ENCODE measurements around the gene SNX25. TPM values are rescaled to one million over a fixed set of nuclear protein-coding genes. Genes with fewer than 3 reads are reported as not detected.

Gene SNX25
- total and polyA plus RNA-seq, 2 experiments from 2014 or later = 6.9 to 25.0 TPM

- Histone ChIP-seq H3K36me3 (ENCODE audit: insufficient read depth) (no peaks in the 10 kb centered on the region), H3K4me1 (ENCODE audit: insufficient read depth) (peaks cover 6% of the 10 kb centered on the region; the same call in 1 of the 2 replicates), H3K79me2 (replicated peaks; ENCODE audit: insufficient read depth) (no peaks in the 10 kb centered on the region), H2AFZ (no peak overlapping the region), H4K20me1 (replicated peaks; ENCODE audit: insufficient read depth) (no peaks in the 10 kb centered on the region), H3K27me3 (ENCODE audit: insufficient read depth) (no peaks in the 10 kb centered on the region), H3K27ac (ENCODE audit: low read depth) (no peak overlapping the region; the same call in 1 of the 2 replicates), H3K9me2 (ENCODE audit: insufficient read depth) (no peaks in the 10 kb centered on the region), H3F3A (replicated peaks; ENCODE audit: low read depth) (no peaks in the 10 kb centered on the region), H3K4me2 (no peak overlapping the region), H3K4me3 (no peak overlapping the region)
- no peak for ATAC-seq
- no peak for TF ChIP-seq ZNF114 (CRISPR knock-in tag; IDR thresholded peaks at IDR 0.05)
- no peak for TF ChIP-seq REST (IDR thresholded peaks at IDR 0.05; ENCODE audit: unreplicated experiment)
- TF ChIP-seq ZNF331 (CRISPR knock-in tag; IDR thresholded peaks at IDR 0.05; ENCODE audit: low read depth) = no peak
- no peak for TF ChIP-seq CREB1 (CRISPR knock-in tag; IDR thresholded peaks at IDR 0.05; ENCODE audit: low read depth)
- TF ChIP-seq JUNB (IDR thresholded peaks at IDR 0.05; ENCODE audit: unreplicated experiment) = no peak
- no peak for TF ChIP-seq EZH2 (IDR thresholded peaks at IDR 0.05; ENCODE audit: low read depth, unreplicated experiment)
- no peak for TF ChIP-seq POLR2AphosphoS5 (IDR thresholded peaks at IDR 0.05; ENCODE audit: low read depth)
- no peak for TF ChIP-seq EZH2phosphoT487 (IDR thresholded peaks at IDR 0.05; ENCODE audit: unreplicated experiment)
- H3K9me3 Mint-ChIP-seq = no peaks in the 10 kb centered on the region
- no peak overlapping the region for H3K4me3 Mint-ChIP-seq
- no peak overlapping the region for H3K27ac Mint-ChIP-seq
- DNase-seq (ENCODE audit: low spot score) = no peak
- peaks cover 10% of the 10 kb centered on the region; the same call in 2 of the 3 replicates for H3K4me1 Mint-ChIP-seq
- peaks cover 3% of the 10 kb centered on the region; the same call in 1 of the 3 replicates for H3K36me3 Mint-ChIP-seq (ENCODE audit: low read depth)
- no peaks in the 10 kb centered on the region for H3K27me3 Mint-ChIP-seq (ENCODE audit: insufficient read depth, low read depth, poor library complexity)
Observed at GRCh38 chr4:185357733-185358440, 148.5 kb downstream of the SNX25 start.

- H3K9me3 Mint-ChIP-seq = no peaks in the 10 kb centered on the region
- peaks cover 3% of the 10 kb centered on the region; the same call in 1 of the 3 replicates for H3K36me3 Mint-ChIP-seq (ENCODE audit: low read depth)
- Histone ChIP-seq H3K36me3 (ENCODE audit: insufficient read depth) (no peaks in the 10 kb centered on the region), H2AFZ (no peak overlapping the region), H4K20me1 (replicated peaks; ENCODE audit: insufficient read depth) (no peaks in the 10 kb centered on the region), H3K4me2 (no peak overlapping the region), H3K79me2 (replicated peaks; ENCODE audit: insufficient read depth) (no peaks in the 10 kb centered on the region), H3K4me3 (no peak overlapping the region), H3F3A (replicated peaks; ENCODE audit: low read depth) (no peaks in the 10 kb centered on the region), H3K9me2 (ENCODE audit: insufficient read depth) (no peaks in the 10 kb centered on the region), H3K27me3 (ENCODE audit: insufficient read depth) (no peaks in the 10 kb centered on the region), H3K4me1 (ENCODE audit: insufficient read depth) (peaks cover 6% of the 10 kb centered on the region; the same call in 1 of the 2 replicates), H3K27ac (ENCODE audit: low read depth) (no peak overlapping the region)
- no peaks in the 10 kb centered on the region for H3K27me3 Mint-ChIP-seq (ENCODE audit: insufficient read depth, low read depth, poor library complexity)
- no peak for ATAC-seq
- TF ChIP-seq ZNF114 (CRISPR knock-in tag; IDR thresholded peaks at IDR 0.05) (no peak), NANOG (IDR thresholded peaks at IDR 0.05; ENCODE audit: borderline replicate concordance) (no peak), EZH2phosphoT487 (IDR thresholded peaks at IDR 0.05; ENCODE audit: unreplicated experiment) (no peak), STAT1 (IDR thresholded peaks at IDR 0.05; ENCODE audit: unreplicated experiment) (no peak), CREB1 (CRISPR knock-in tag; IDR thresholded peaks at IDR 0.05; ENCODE audit: low read depth) (no peak), POLR2AphosphoS5 (IDR thresholded peaks at IDR 0.05; ENCODE audit: low read depth) (no peak), CTCF (conservative IDR thresholded peaks at IDR 0.05; ENCODE audit: low read depth in 2 of 2) (no peak), JUNB (IDR thresholded peaks at IDR 0.05; ENCODE audit: unreplicated experiment) (no peak)
- H3K27ac Mint-ChIP-seq = no peak overlapping the region
- peaks cover 15% of the 10 kb centered on the region for H3K4me1 Mint-ChIP-seq
- H3K4me3 Mint-ChIP-seq = no peak overlapping the region
- DNase-seq (ENCODE audit: low spot score) = no peak
Observed at GRCh38 chr4:185358514-185358913, 149.1 kb downstream of the SNX25 start.

Measured in GM23338 (cell line).